Activated CD8-positive, alpha-beta memory T cell treated with anti-CD3 and anti-CD28 coated beads for 1 hour (primary cell): Measurements from ENCODE around the gene PTPRG.

ENCODE experiments used
- DNase-seq, 2 donors: peaks; one replicate each; pipeline ENCODE4 v3.0.0-alpha.2; 2020; ENCODE audit warnings: low read depth in 1 of 2; ENCODE audit errors: extremely low read depth in 1 of 2

The PTPRG gene

DNA sequence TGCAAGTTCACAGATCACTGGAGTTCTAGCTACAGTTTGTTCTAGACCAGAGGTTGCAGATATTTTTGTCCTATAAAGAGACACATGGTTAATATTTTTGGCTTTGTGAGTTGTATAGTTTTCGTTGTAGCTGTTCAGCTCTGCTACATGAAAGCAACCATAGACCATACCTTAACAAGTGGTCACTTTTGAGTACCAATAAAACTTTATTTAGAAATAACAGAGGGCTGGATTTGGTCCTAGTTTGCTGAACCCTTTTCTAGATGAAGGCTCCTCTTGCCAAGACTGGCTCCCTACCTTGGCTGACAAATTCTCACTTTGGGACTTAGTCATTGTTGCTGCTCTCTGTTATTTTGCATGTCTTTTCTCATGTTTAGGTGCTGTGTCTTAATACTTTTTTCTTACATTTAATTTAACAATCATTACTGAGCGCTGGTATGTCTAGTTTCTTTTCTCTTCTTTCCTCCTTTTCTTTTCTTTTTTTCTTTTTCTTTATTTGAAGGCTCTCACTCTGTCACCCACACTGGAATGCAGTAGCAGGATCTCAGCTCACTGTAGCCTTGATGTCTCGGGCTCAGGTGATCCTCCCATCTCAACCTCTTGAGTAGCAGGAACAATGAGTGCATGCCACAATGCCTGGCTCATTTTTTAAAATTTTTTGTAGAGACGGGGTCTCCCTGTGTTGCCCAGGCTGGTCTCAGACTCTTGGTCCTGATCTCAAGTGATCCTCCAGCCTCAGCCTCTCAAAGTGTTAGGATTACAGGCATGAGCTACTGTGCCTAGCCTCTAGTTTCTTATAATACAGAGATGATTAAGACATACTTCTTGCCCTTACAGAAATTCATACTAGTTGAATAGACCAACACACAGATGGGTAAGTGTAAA is 227.5 kb downstream of the PTPRG start:
- no peak for DNase-seq

DNA sequence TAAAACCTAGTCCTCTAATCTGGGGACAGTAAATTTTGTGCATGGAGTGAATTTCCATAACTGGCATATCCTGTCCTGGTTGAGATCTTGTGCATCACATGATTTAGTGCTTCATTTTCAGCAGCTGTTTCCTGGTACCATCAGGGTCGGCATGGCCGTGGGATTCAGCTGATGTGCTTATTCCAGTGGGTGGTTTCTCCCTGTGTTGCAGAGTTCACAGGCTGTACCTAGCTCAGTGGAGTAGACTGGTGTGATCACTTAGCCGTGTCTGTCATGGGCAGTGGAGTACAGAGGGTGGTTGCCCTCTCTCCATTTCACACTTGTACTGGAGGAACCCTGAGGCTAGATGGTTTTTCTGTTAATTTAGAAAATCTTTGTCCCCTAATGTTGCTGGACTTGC is 228.5 kb downstream of the PTPRG start:
- no peak for DNase-seq

DNA sequence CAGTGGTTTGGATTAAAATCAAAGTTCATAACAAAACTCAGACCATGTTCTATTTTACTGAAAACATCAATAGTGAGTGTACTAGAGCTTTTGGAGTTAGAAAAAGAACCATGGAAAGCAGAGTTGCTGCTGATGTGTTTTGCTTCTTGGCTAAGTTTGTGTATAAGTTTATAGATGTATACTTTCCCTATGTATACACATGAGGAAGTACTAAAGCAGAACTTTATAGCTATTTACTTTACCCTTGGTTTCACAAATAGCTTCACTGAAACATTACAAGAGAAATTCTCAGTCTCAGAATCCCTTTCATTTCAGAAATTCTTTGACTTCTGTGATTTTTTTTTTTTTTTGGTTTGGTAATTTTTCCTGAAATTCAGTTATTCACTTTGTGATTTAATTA is 229.0 kb downstream of the PTPRG start:
- no peak for DNase-seq

DNA sequence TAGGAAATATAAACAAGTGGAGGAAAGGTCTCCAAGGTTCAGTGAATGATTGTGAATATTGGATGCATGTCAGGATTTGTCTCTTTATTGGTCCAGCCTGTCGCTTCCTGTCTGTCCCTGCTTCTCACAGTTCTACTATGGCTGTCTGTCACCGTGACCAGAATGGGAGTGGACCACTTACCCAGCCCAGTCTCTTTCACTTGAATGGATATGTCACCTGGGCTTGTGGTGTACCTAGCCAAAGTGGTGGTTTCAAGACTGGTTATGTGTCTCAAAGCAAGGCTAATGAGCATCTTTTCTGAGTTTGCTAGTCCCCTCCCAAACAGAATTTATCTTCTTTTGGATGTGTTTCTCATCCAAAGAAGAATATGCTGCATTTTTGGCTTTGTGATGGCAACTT is 231.7 kb downstream of the PTPRG start:
- DNase-seq: no peak

DNA sequence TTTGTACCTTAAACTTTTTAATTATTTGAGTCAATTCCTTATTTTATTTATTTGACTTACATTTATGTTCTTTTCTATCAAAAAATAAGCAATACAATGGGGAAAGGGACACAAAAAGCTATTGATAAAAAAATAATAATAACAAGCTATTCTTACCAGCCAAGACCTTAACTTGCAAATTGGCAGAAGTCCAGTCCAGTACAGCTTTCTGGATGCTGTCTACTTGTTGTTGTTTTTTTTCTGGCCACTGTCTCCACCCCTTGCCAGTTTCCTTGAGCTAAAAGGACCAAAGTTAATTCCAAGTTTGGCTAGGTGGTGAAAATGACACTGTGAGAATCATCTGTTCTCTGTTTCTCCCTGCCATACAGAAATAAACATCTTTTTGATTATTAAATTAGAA is 232.2 kb downstream of the PTPRG start:
- no peak for DNase-seq

DNA sequence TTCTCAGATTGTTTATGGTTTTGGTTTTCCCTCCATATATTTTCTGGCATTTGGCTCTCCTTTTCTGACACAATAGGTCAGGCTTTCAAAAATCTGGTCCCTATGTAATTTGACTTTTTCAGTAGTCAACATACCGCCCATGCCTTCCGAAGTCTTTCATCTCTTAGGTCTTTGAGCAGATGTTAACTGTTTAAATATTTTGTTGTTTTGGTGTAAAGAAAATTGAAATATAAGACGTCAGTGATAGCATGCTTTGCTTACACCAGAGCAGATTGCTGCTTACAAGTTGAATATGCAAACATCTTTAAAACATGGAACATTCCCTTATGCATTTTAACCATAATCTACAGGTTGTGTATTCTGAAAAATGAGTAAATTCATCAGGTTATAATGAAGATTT is 233.0 kb downstream of the PTPRG start:
- DNase-seq: no peak

DNA sequence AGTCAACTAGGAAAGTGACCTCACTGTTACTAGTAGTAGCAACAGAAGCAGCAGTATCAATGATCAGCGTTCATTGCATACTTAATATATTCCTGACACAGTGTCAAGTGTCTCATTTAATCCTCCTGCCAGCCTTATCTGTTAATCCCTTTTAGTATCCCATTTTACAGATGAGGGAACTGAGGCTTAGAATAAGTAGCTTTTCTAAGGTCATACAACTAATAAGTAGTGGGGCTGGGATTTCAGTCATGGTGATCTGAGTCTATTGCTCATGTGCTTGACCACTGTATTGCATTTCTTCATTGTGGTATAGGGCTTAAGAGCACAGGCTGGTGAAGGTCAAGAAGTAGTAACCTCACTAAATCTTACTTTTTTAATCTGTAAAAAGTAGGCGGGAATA is 233.6 kb downstream of the PTPRG start:
- DNase-seq: no peak

DNA sequence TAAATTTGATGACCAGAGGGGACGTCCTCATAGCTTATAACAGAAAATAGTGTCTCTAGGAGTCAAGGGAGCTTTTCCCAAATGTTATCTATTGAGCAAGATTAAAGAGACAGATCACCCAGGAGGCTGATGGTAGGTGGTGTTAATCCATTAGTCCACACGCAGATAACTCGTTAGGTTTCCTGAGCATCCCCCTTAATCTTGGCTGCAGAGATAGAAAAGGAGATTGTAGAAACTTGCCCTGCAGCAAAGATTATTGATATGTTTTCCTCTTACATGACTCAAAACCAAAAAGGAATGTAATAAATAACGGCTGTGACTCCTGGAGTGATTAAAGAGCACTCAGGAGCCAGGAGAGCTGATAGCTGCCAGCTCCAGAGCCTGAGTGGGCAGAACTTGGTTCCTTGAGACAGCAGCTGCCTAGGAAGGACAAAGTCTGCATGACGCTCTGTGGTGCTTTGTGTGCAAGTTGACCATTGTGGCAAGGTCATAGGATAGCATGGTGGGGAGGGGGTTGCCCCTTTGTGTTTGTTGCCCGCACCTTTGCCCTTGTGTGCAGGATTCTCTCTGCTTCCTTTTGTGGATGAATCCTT is 234.8 kb downstream of the PTPRG start:
- no peak for DNase-seq

DNA sequence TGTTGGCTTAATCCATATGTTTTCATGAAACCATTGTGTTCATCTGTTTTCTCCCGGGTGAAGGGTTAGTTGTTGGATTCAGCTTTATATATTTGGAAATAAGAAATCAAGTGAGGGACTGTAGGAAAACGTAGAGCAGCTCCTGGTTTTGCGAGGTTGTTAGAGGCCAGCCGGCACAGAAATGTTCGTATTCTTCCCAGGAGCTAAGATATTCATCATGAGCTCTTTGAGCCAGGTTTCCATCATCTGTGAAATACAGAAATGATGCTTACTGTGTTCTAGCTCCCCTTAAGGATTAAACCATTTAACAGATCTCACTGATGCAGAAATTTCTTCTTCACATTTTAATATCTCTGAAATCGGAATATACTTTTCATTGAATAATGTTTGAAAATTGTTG is 235.5 kb downstream of the PTPRG start:
- no peak for DNase-seq

DNA sequence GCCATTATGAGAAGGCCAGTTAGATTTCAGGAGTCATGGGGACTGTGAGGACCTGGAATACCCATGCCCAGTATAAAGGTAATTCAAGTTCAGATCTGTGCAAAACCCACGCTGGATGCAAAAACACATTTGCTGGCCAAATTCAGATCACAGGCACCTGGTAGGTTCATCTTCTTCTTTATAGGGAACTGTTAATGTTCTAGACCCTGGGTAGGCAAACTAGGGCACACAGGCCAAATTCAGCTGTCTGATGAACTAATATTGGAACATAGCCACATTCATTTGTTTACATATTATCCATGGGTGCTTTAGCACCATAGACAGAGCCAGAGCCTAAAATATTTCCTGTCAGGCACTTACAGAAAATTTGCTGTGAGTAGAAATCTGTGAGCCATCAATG is 241.4 kb downstream of the PTPRG start:
- no peak for DNase-seq

DNA sequence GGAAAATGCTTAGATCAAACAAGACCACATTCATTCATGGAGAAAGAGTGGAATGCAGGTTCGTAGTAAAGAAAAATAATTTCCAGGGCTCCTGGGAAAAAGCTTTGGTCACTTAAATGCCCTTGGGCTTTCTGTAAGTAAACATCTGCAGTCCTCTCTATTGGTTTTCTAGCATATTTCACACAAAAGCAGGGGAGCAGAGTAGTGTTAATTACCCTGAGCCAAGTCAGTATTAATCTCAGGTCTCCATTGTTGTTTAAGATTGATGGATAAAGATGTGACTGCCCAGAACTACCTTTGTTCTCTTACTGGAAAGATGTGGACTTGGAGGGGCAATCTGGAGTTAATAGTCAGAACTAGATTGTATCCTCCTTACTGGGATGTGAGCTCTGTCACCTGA is 242.6 kb downstream of the PTPRG start:
- DNase-seq: no peak

DNA sequence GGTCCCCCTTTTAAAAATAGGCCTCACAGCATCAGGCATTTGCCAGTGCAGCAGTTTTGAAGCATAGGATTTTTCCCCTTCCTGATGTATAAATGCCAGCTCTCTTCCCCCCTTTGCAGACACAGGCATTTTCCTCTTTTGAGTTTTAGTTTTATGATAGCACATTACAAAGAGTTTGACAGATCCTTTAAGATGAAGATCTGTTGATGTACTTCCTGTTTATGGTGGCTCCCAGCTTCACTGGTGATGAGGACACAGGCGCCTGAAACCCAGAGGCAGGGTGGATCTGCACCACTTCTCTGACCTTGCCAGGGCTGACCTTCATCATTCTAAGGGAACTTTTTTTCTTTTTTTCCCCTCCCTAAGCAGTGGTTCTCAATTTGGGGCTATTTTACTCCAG is 243.4 kb downstream of the PTPRG start:
- no peak for DNase-seq

DNA sequence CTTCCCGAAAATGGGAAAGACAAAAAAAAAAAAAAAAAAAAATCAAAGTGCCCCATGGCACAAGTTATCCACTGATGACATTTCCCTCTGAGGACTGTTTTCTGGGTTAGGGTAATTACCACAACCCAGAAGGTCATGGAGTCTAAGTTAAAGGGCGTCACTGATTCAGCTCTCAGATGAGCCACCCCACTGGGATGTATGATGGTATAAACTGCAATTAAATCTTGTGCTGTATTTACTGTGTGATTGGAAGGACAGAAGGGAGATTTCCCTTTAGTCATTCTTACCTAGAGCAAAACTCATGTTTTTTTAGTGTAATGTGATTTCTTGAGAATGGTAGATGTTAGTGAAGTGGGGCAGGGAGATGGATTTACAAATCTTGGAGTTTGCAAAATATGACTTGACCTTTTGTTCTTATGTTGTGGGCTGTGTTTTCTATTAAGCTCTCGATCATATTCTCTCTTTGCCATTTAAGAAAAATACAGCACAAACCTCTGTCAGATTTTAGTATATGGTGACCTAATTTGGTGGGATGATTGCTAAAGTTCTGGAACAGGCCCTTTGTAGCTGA is 244.2 kb downstream of the PTPRG start:
- DNase-seq: no peak

DNA sequence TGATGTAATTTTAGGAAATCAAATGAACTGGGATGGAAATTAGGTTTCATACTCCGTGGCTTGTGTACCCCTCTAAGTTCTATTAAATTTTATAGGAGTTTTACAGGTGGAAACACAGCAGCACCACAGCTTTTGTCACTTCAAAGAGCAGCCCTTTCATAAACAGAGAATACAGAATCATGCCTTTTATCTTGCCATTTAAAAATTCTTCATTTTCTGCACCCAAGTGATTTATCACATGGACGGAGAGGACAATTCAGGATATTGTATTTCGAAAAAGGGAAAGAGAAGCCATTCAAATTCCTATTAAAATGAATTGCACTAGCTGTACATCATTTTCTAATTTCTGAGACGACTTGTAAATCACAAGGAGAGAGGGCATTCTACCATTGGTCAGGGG is 245.4 kb downstream of the PTPRG start:
- DNase-seq: no peak

DNA sequence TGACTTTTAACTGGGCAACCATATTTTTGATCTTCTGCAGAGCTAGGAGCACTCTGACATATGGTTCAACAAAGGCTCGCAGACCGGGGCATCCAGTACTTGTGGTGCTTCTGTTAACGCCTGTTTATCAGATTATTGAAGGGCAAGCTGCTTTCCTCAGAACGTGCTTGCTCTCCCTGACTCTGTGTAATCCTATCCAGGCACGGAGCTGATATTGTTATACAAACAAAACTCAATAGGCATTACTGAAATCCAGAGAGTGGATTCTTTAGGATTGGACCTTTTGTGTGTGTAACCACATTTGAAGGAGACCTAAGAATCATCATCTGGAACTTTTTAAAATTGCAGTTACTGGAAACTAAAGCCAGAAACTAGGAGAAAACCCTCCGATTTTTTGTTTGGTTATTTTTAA is 246.5 kb downstream of the PTPRG start:
- DNase-seq: no peak

DNA sequence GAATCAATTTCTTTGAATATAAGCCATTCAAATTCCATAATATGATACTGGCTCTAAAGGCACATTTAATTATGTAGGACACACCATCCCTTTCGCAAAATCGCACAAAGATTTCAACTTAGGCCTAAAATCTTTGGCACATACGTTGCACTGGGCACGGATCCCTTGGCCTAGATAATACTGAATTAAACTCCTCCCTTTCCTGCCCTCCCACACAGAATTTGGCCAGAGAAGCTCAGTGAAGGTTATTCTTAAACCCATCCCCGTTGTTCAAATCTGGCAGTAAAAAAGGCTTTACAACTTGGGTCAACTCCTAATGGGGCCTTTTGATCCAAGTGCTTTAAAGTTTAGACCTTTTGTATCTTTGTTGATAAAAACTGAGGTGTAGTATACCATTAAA is 247.2 kb downstream of the PTPRG start:
- no peak for DNase-seq

DNA sequence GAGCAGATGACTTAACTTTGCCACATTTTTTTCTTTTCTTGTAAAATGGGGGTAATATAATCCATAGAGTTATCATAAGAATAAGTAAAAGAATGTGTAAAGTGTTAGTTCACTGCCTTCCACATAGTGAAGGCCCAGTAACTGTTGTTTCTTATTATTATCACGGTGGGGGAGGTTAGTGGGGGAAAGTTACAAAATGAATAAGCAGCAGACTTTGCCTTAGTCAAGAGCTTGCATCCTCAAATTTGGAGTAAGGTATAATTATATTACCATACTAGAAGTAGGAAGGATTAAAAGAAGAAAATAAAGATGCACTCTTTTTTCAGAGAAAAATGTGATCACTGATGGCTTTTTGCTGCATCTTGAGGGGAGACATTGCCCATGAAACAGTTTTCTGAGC is 247.6 kb downstream of the PTPRG start:
- DNase-seq: no peak

DNA sequence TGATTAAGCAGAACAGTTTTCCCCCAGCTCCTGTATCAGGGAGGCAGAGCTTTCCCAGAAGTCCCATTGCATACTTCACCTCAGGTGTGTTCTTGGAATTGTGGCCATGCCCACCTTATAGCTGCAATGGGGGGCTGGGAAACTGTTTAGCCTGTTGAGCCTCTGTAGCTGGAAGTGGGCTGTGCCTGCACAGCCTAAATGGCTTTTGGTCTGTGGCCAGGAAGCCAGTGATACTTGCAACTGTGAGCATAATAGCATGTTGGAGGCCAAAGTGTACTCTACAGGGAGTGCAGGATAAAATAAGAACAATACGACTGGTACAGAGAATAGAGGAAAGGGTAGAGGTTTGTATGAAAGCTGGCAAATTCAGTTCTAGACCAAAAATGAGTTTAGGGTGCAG is 248.5 kb downstream of the PTPRG start:
- DNase-seq: no peak

DNA sequence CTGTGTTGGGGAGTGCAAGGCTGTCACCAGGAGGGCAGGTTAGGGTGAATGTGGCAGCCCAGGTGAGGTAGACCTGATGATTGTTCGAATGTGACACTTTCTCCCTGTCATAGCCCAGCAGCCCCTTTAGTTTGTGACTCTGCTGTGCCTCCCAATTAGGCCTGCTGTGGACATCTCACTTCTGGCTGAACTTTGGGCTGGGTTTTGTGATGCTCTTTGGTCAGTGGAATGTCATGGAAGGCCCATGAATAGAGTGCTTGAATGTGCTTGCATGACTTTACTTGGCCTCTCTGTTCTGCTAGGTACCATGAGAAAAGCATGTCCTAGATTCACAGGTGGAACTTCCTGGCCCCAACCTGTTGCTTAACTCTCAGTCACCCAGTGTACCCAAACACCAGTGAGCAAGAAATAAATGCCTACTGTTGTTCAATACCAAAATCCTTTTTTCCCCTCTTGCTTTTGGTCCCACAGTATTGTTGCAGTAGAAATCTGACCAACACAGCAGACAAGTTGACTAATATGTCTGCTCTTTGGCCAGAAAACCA is 249.7 kb downstream of the PTPRG start:
- DNase-seq: no peak

DNA sequence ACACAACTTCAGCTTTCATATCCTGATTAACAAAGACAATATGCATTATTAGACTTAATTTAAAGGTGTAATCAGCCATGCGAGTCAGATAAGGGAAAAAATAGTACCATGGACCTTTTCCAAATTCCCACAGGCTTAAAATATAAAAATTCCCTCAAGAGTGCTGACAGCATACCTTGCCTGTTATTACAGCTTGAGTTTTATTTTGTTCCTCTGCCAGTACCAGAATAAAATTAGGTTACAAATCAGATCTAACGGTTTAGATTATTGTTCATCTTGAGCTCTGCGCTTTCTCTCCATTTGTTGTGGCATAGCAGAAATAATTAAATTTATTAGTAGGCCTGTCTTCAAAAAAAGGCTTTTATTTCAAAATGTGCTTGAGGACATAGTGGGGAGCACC is 250.3 kb downstream of the PTPRG start:
- no peak for DNase-seq

DNA sequence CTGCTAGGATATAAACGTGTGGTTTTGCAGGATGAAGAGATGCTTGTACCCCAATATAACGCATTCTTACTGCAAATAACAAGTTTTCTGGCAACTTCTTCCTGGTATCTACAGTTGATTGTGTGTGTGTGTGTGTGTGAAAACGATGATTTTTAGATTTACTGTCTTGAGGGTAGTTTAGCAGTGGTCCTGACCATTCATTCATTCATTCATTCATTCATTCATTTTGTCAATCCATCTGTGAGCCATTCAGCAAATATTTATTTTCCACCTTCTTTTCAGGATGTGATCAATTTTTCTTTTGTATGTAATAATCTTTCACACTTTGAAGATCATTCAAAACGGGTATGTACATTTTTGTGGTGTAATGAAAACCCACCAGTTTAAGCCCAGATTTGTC is 250.7 kb downstream of the PTPRG start:
- no peak for DNase-seq

DNA sequence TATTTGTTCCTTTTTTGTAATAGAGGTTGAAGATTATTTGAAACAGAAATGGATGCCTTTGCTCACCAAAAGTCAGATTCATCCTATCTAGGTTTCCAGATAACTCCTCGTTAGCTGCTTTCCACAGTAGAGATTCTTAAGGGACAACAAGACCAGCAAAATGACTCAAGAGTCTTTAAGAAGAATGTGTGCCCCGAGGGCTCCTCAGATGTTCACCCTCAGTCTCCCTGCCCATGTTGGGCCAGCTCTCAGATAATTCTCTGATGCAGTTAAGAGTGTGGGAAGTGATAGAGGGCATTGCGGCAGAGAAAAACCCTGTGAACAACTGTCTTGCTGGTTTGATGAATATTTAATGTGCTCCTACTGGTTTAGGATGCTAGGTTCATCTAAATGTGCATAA is 251.1 kb downstream of the PTPRG start:
- no peak for DNase-seq
